Fibroblast of lung (primary cell): ENCODE data around the gene TTLL11. TPM values are rescaled to one million over a fixed set of nuclear protein-coding genes. Genes with fewer than 3 reads are reported as not detected.

Experiments
- DNase-seq, 2 donors: peaks; one replicate each; pipeline versions ENCODE4 v3.0.0 to v3.0.0-alpha.2; 2010; ENCODE audit warnings: low read depth in 2 of 2
- H2AFZ ChIP-seq: 2 replicates; pipeline ENCODE4 v1.5.1; 2012; ENCODE audit warnings: low read length, control low read depth, inconsistent platforms
- H3K27ac ChIP-seq: 2 replicates; pipeline ENCODE4 v1.5.1; 2011; ENCODE audit warnings: low read length, control low read depth; ENCODE audit not compliant: insufficient read depth
- H3K27me3 ChIP-seq: 2 replicates; pipeline ENCODE4 v1.5.1; 2011; ENCODE audit warnings: mild to moderate bottlenecking, low read length; ENCODE audit not compliant: control insufficient read depth, insufficient read depth
- H3K36me3 ChIP-seq: 2 replicates; pipeline ENCODE4 v1.5.1; 2011; ENCODE audit warnings: low read length; ENCODE audit not compliant: control insufficient read depth, insufficient read depth
- H3K4me1 ChIP-seq: 2 replicates; pipeline ENCODE4 v1.5.1; 2011; ENCODE audit warnings: low read length; ENCODE audit not compliant: control insufficient read depth, insufficient read depth; ENCODE audit errors: extremely low read depth
- H3K4me2 ChIP-seq: 2 replicates; pipeline ENCODE4 v1.5.1; 2011; ENCODE audit warnings: low read length, control low read depth; ENCODE audit not compliant: insufficient read depth; ENCODE audit errors: extremely low read depth
- H3K4me3 ChIP-seq, 4 experiments: fragments of 200-600 bp in 1 of 4; sonication (generic) in 1 of 4; replicated peaks in 1 of 4; 2 replicates each; pipeline ENCODE4 v1.5.1; 2011 to 2016; ENCODE audit warnings: low read length in 4 of 4, low read depth in 3 of 4, mild to moderate bottlenecking in 3 of 4, control low read depth in 2 of 4, inconsistent platforms in 1 of 4, mixed read lengths in 1 of 4; ENCODE audit not compliant: insufficient read depth in 1 of 4; ENCODE audit errors: control extremely low read depth in 1 of 4
- H3K79me2 ChIP-seq: 2 replicates; pipeline ENCODE4 v1.5.1; 2012; ENCODE audit warnings: mild to moderate bottlenecking, low read length, inconsistent platforms; ENCODE audit not compliant: control insufficient read depth, insufficient read depth
- H3K9ac ChIP-seq: 2 replicates; pipeline ENCODE4 v1.5.1; 2011; ENCODE audit warnings: mild to moderate bottlenecking, low read length, control low read depth; ENCODE audit not compliant: insufficient read depth
- H3K9me3 ChIP-seq: 2 replicates; pipeline ENCODE4 v1.5.1; 2012; ENCODE audit warnings: low read depth, low read length; ENCODE audit not compliant: control insufficient read depth, insufficient read depth
- H4K20me1 ChIP-seq: 2 replicates; pipeline ENCODE4 v1.5.1; 2011; ENCODE audit warnings: low read length; ENCODE audit not compliant: control insufficient read depth, insufficient read depth; ENCODE audit errors: extremely low read depth
- EZH2 ChIP-seq: IDR thresholded peaks from 2 replicates; pipeline ENCODE4 v1.5.1; 2012; ENCODE audit warnings: low read length, control low read depth, mild to moderate bottlenecking; ENCODE audit errors: missing control alignments
- polyA plus RNA-seq, 2 donors: library from polyadenylated mRNA; depleted of rRNA in 1 of 2; stranded (reverse) in 1 of 2; unstranded in 1 of 2; fragments of >200 nt; gene quantifications; 2 replicates each; pipeline ENCODE4 v1.2.1, GENCODE V29; 2011 to 2012; ENCODE audit warnings: missing spikeins in 1 of 2
- total RNA-seq: library from RNA; depleted of rRNA; stranded (reverse); fragments of >200 nt; gene quantifications from 2 replicates; pipeline ENCODE4 v1.2.1, GENCODE V29; 2014
- TF ChIP-seq, protein P1 (sequence below), 2 donors: IDR thresholded peaks in 1 of 2; conservative IDR thresholded peaks in 1 of 2; 1 replicate in 1 of 2; 2 replicates in 1 of 2; pipeline ENCODE4 v1.5.1; 2011 to 2012; ENCODE audit warnings: low read length in 2 of 2, control low read depth in 1 of 2, inconsistent platforms in 1 of 2, low read depth in 1 of 2, mild to moderate bottlenecking in 1 of 2

The TTLL11 gene
- total and polyA plus RNA-seq, 2 donors (not counting 1 experiment from before 2014, with no cell fraction given): 3.9 to 4.8 TPM

DNA sequence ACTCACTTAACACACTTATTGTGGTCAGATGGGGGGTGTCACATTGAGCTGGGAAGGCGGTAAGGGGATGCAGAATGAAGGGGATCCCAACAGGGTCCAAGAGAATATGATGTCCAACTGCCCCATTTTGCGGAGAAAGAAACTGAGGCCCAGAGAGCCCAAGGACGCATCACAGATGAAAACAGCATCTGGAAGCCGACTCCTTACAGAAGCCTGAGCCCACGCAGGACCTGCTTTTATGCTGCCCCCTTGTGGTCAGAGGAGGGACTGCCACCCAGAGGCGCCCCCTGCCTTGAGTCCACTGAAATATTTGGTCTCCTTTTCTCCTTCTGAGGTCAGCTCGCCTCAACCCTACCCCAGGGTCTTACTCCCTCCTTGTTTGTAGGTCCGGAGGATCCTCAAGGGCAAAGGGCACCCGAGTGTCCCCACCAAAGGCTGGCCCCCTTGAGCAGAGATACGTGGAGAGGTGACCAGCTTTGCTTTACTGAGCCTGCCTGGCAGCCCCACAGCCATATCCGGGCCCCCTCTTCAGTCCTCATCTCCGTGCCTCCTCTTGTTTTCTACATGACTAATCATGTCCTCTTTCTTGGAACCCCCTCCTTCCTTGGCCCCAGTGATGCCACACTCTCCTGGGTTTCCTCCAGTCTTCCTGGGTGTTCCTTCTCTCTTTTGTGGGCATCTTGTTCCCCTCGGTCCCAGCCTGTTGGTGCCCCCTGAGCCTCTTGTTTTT lies 30.0 kb upstream of the TTLL11 start:
- Histone ChIP-seq H3K36me3 (no peaks in the 10 kb centered on the region), H3K27ac (no peak overlapping the region), H2AFZ (no peak overlapping the region), H4K20me1 (no peaks in the 10 kb centered on the region), H3K4me3 (no peak overlapping the region), H3K4me1 (peaks cover 10% of the 10 kb centered on the region), H3K27me3 (no peaks in the 10 kb centered on the region), H3K9me3 (no peaks in the 10 kb centered on the region), H3K79me2 (no peaks in the 10 kb centered on the region), H3K9ac (no peak overlapping the region), H3K4me2 (no peak overlapping the region)
- DNase-seq: peak; percentile 39 to 74
- TF ChIP-seq EZH2: no peak
- TF ChIP-seq, protein P1, sequence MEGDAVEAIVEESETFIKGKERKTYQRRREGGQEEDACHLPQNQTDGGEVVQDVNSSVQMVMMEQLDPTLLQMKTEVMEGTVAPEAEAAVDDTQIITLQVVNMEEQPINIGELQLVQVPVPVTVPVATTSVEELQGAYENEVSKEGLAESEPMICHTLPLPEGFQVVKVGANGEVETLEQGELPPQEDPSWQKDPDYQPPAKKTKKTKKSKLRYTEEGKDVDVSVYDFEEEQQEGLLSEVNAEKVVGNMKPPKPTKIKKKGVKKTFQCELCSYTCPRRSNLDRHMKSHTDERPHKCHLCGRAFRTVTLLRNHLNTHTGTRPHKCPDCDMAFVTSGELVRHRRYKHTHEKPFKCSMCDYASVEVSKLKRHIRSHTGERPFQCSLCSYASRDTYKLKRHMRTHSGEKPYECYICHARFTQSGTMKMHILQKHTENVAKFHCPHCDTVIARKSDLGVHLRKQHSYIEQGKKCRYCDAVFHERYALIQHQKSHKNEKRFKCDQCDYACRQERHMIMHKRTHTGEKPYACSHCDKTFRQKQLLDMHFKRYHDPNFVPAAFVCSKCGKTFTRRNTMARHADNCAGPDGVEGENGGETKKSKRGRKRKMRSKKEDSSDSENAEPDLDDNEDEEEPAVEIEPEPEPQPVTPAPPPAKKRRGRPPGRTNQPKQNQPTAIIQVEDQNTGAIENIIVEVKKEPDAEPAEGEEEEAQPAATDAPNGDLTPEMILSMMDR (conservative IDR thresholded peaks at IDR 0.05 in 1 of 2, IDR thresholded peaks at IDR 0.05 in 1 of 2; ENCODE audit: low read depth in 1 of 2, low read length in 2 of 2): peak; percentile 99 to 100

- Histone ChIP-seq H3K27me3 (no peaks in the 10 kb centered on the region), H3K4me3 (no peak overlapping the region), H3K4me1 (peaks cover 10% of the 10 kb centered on the region), H3K79me2 (no peaks in the 10 kb centered on the region), H4K20me1 (no peaks in the 10 kb centered on the region), H3K4me2 (no peak overlapping the region), H2AFZ (no peak overlapping the region), H3K27ac (no peak overlapping the region), H3K9me3 (no peaks in the 10 kb centered on the region), H3K36me3 (no peaks in the 10 kb centered on the region), H3K9ac (no peak overlapping the region)
- no peak for TF ChIP-seq EZH2
- TF ChIP-seq, protein P1 (conservative IDR thresholded peaks at IDR 0.05 in 1 of 2, IDR thresholded peaks at IDR 0.05 in 1 of 2; ENCODE audit: low read depth in 1 of 2, low read length in 2 of 2): no peak
- no peak for DNase-seq
Observed at GRCh38 chr9:122122468-122122867, 29.4 kb upstream of the TTLL11 start.

DNA sequence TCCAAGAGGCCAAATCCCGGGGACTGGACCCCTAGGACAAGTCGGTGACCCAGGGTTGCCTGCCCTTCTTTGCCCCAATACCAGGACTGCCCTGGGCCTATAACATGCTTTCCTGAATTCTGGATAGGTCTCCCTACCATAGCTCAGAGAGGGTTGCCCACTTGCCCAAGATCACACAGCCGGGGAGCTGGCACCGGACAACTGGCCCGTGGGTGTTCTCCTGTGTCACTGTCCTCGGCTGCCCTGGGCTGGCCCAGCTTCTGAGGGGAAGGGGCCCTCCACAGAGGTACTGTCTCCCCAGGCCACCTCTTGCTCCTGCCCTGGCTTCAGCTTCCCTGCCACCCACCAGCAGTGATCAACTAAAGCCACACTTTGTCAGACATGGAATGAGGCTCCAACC lies 28.8 kb upstream of the TTLL11 start:
- Histone ChIP-seq H3K27ac (no peak overlapping the region), H3K4me1 (peaks cover 10% of the 10 kb centered on the region), H3K4me2 (no peak overlapping the region), H3K9ac (no peak overlapping the region), H3K36me3 (no peaks in the 10 kb centered on the region), H3K79me2 (no peaks in the 10 kb centered on the region), H3K27me3 (no peaks in the 10 kb centered on the region), H4K20me1 (no peaks in the 10 kb centered on the region), H3K9me3 (no peaks in the 10 kb centered on the region), H3K4me3 (no peak overlapping the region), H2AFZ (no peak overlapping the region)
- DNase-seq: no peak
- TF ChIP-seq EZH2: no peak
- TF ChIP-seq, protein P1 (conservative IDR thresholded peaks at IDR 0.05 in 1 of 2, IDR thresholded peaks at IDR 0.05 in 1 of 2; ENCODE audit: low read depth in 1 of 2, low read length in 2 of 2): no peak
